ENCODE results near the gene OR3A3.
"Not testable (repeated sequence)": the region's sequence is repeated elsewhere in the genome, so short reads cannot be mapped to it uniquely, and the experiment has no call there.

Gene OR3A3

GRCh38 chr17:3385869-3386816 lies 25.0 kb upstream of the OR3A3 start, which contains the start of gene OR3A2:
TSS of gene OR3A2 (minus strand) at chr17:3386308.
- Histone ChIP-seq H2BK120ac (ENCODE audit: low read depth, low read length) (no peak within 1 kb of the TSS), H2BK5ac (ENCODE audit: low read depth, low read length, poor library complexity, severe bottlenecking) (no peak within 1 kb of the TSS), H3K9me3 (ENCODE audit: control insufficient read depth, low read length) (peaks cover 10% of the 10 kb centered on the region), H3K4me2 (ENCODE audit: low read length, poor library complexity, severe bottlenecking) (no peak within 1 kb of the TSS), H3K18ac (ENCODE audit: low read depth in 1 of 2, low read length in 2 of 2) (no peak within 1 kb of the TSS), H3K27ac (ENCODE audit: low read length, poor library complexity, severe bottlenecking) (no peak within 1 kb of the TSS), H3K27me3 (ENCODE audit: control insufficient read depth in 1 of 2, insufficient read depth in 1 of 2, low read length in 2 of 2) (peaks cover 0 to 6% of the 10 kb centered on the region in 2 experiments), H3K4me1 (ENCODE audit: control insufficient read depth, insufficient read depth, low read depth, low read length) (no peaks in the 10 kb centered on the region), H3K36me3 (ENCODE audit: control insufficient read depth in 1 of 2, insufficient read depth in 2 of 2, low read depth in 1 of 2, low read length in 2 of 2) (no peaks in the 10 kb centered on the region), H3K4ac (ENCODE audit: low read depth in 1 of 2, low read length in 2 of 2) (no peak within 1 kb of the TSS), H3K79me1 (replicated peaks; ENCODE audit: low read length, poor library complexity, severe bottlenecking) (no peaks in the 10 kb centered on the region), H2BK15ac (ENCODE audit: low read depth, poor library complexity, severe bottlenecking) (no peak within 1 kb of the TSS), H2AK5ac (ENCODE audit: low read length, severe bottlenecking) (no peak within 1 kb of the TSS), H4K91ac (ENCODE audit: low read length) (peak within 1 kb of the TSS; percentile 18), H3K9ac (ENCODE audit: low read length) (no peak within 1 kb of the TSS), H4K8ac (ENCODE audit: low read length) (no peak within 1 kb of the TSS), H3K4me3 (ENCODE audit: insufficient read depth in 1 of 2, low read depth in 1 of 2, low read length in 2 of 2) (no peak within 1 kb of the TSS), H2AFZ (ENCODE audit: low read depth, low read length) (no peak within 1 kb of the TSS), H3K14ac (ENCODE audit: low read length in 2 of 2) (no peak within 1 kb of the TSS), H3K23ac (ENCODE audit: low read length in 2 of 2) (no peak within 1 kb of the TSS), H2BK12ac (ENCODE audit: low read length in 2 of 2) (no peak within 1 kb of the TSS)
- WGBS = 92% methylated on average over 92 of the region's 92 CpGs
- no peak for DNase-seq

DNA sequence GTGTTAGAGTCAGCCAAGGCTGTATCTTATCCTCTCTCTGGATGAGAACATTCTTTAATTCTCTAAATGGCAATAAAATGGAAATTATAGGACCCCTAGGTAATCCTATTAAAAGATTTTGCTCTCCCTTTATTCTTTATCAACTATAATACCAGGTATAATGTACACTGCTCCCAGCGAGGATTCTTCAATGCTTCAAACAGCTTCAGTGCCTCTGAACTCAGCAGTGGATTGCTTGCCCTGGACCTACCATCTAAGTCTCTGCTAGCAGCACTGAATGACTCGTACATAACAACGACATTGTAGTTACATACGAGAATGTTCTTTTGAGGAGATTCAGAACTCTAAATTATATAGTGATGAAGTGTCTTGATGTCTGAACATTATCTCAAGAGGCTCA lies 21.4 kb upstream of the OR3A3 start:
- Histone ChIP-seq H3K14ac (ENCODE audit: low read length in 2 of 2) (no peak overlapping the region), H2BK5ac (ENCODE audit: low read depth, low read length, poor library complexity, severe bottlenecking) (no peak overlapping the region), H3K4me3 (ENCODE audit: insufficient read depth in 1 of 2, low read depth in 1 of 2, low read length in 2 of 2) (no peak overlapping the region), H3K23ac (ENCODE audit: low read length in 2 of 2) (no peak overlapping the region), H2BK15ac (ENCODE audit: low read depth, poor library complexity, severe bottlenecking) (no peak overlapping the region), H3K9ac (ENCODE audit: low read length) (no peak overlapping the region), H3K4ac (ENCODE audit: low read depth in 1 of 2, low read length in 2 of 2) (no peak overlapping the region), H4K8ac (ENCODE audit: low read length) (no peak overlapping the region), H2BK120ac (ENCODE audit: low read depth, low read length) (no peak overlapping the region), H3K4me1 (ENCODE audit: control insufficient read depth, insufficient read depth, low read depth, low read length) (no peaks in the 10 kb centered on the region), H3K79me1 (replicated peaks; ENCODE audit: low read length, poor library complexity, severe bottlenecking) (no peaks in the 10 kb centered on the region), H4K91ac (ENCODE audit: low read length) (no peak overlapping the region), H3K27me3 (ENCODE audit: control insufficient read depth in 1 of 2, insufficient read depth in 1 of 2, low read length in 2 of 2) (peaks cover 0 to 6% of the 10 kb centered on the region in 2 experiments), H3K18ac (ENCODE audit: low read depth in 1 of 2, low read length in 2 of 2) (no peak overlapping the region), H3K36me3 (ENCODE audit: control insufficient read depth in 1 of 2, insufficient read depth in 2 of 2, low read depth in 1 of 2, low read length in 2 of 2) (no peaks in the 10 kb centered on the region), H2BK12ac (ENCODE audit: low read length in 2 of 2) (no peak overlapping the region), H3K4me2 (ENCODE audit: low read length, poor library complexity, severe bottlenecking) (no peak overlapping the region), H3K27ac (ENCODE audit: low read length, poor library complexity, severe bottlenecking) (no peak overlapping the region), H2AK5ac (ENCODE audit: low read length, severe bottlenecking) (no peak overlapping the region), H3K9me3 (ENCODE audit: control insufficient read depth, low read length) (peaks cover 25% of the 10 kb centered on the region), H2AFZ (ENCODE audit: low read depth, low read length) (no peak overlapping the region)
- DNase-seq = no peak
- 75% methylated on average over 4 of the region's 4 CpGs for WGBS

DNA sequence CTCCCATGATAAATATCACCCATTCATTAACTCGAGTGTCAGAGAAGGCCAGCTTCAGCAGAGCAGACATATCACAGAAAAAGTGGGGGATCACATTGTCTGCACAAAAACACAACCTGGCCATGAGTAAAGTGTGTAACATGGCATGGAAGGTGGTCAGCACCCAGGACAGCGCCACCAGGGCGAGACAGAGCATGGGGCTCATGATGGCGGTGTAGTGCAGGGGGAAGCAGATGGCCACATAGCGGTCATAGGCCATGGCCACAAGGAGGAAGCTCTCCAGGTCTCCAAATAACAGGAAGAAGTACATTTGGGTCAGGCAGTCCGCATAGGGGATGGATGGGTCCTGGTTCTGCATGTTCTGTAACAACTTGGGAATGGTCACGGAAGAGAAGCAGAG lies 13.4 kb upstream of the OR3A3 start:
- not testable (repeated sequence) for H3K9ac ChIP-seq (ENCODE audit: low read length); H2AFZ ChIP-seq (ENCODE audit: low read depth, low read length); H3K36me3 ChIP-seq (ENCODE audit: control insufficient read depth in 1 of 2, insufficient read depth in 2 of 2, low read depth in 1 of 2, low read length in 2 of 2); H2AK5ac ChIP-seq (ENCODE audit: low read length, severe bottlenecking); H4K91ac ChIP-seq (ENCODE audit: low read length); H3K18ac ChIP-seq (ENCODE audit: low read depth in 1 of 2, low read length in 2 of 2); H3K79me1 ChIP-seq (replicated peaks; ENCODE audit: low read length, poor library complexity, severe bottlenecking); H3K27me3 ChIP-seq (ENCODE audit: control insufficient read depth in 1 of 2, insufficient read depth in 1 of 2, low read length in 2 of 2); H3K4me1 ChIP-seq (ENCODE audit: control insufficient read depth, insufficient read depth, low read depth, low read length); H3K9me3 ChIP-seq (ENCODE audit: control insufficient read depth, low read length); H3K14ac ChIP-seq (ENCODE audit: low read length in 2 of 2); H2BK5ac ChIP-seq (ENCODE audit: low read depth, low read length, poor library complexity, severe bottlenecking); H3K4ac ChIP-seq (ENCODE audit: low read depth in 1 of 2, low read length in 2 of 2); H2BK120ac ChIP-seq (ENCODE audit: low read depth, low read length); H2BK15ac ChIP-seq (ENCODE audit: low read depth, poor library complexity, severe bottlenecking); H3K27ac ChIP-seq (ENCODE audit: low read length, poor library complexity, severe bottlenecking); H3K4me3 ChIP-seq (ENCODE audit: insufficient read depth in 1 of 2, low read depth in 1 of 2, low read length in 2 of 2); H2BK12ac ChIP-seq (ENCODE audit: low read length in 2 of 2); H4K8ac ChIP-seq (ENCODE audit: low read length); DNase-seq; H3K4me2 ChIP-seq (ENCODE audit: low read length, poor library complexity, severe bottlenecking); H3K23ac ChIP-seq (ENCODE audit: low read length in 2 of 2)
- 51% methylated on average over 7 of the region's 7 CpGs for WGBS

DNA sequence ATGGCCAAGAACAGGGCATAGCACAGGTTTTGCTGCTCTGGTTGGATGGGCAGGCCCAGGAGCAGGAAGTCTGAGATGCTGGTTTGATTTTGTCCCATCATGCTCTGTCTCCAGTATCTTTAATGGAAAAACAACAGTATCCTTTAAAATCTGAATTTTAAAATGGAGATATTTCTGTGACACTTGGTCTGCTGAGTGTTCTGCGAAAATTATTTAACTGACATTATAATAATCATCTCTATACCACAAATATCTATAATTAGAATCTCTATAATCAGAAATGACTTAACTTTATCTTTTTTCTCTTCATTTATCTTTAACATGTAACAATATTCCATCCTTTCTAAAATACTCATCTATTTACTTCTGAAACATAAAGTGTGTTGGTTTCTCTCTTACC lies 12.9 kb upstream of the OR3A3 start, which contains the start of gene OR1E1:
OR1E1 (minus strand) TSS at position 101 of the 400 bp plus-strand sequence; CDS start at position 101, 0 bp downstream.
- H2AK5ac ChIP-seq (ENCODE audit: low read length, severe bottlenecking) = no peak within 1 kb of the TSS
- H3K14ac ChIP-seq (ENCODE audit: low read length in 2 of 2) = no peak within 1 kb of the TSS
- H3K9me3 ChIP-seq (ENCODE audit: control insufficient read depth, low read length) = no peaks in the 10 kb centered on the region
- no peaks in the 10 kb centered on the region for H3K4me1 ChIP-seq (ENCODE audit: control insufficient read depth, insufficient read depth, low read depth, low read length)
- no peak within 1 kb of the TSS for H4K91ac ChIP-seq (ENCODE audit: low read length)
- no peaks in the 10 kb centered on the region for H3K27me3 ChIP-seq (ENCODE audit: control insufficient read depth in 1 of 2, insufficient read depth in 1 of 2, low read length in 2 of 2)
- H2BK120ac ChIP-seq (ENCODE audit: low read depth, low read length) = no peak within 1 kb of the TSS
- no peak within 1 kb of the TSS for H3K23ac ChIP-seq (ENCODE audit: low read length in 2 of 2)
- H3K36me3 ChIP-seq (ENCODE audit: control insufficient read depth in 1 of 2, insufficient read depth in 2 of 2, low read depth in 1 of 2, low read length in 2 of 2) = no peaks in the 10 kb centered on the region
- no peak within 1 kb of the TSS for H2AFZ ChIP-seq (ENCODE audit: low read depth, low read length)
- no peak within 1 kb of the TSS for H4K8ac ChIP-seq (ENCODE audit: low read length)
- no peak within 1 kb of the TSS for H3K4me3 ChIP-seq (ENCODE audit: insufficient read depth in 1 of 2, low read depth in 1 of 2, low read length in 2 of 2)
- no peak within 1 kb of the TSS for H2BK15ac ChIP-seq (ENCODE audit: low read depth, poor library complexity, severe bottlenecking)
- no peaks in the 10 kb centered on the region for H3K79me1 ChIP-seq (replicated peaks; ENCODE audit: low read length, poor library complexity, severe bottlenecking)
- no CpG with 5 or more reads among the region's 1 CpG for WGBS
- DNase-seq = no peak
- no peak within 1 kb of the TSS for H3K18ac ChIP-seq (ENCODE audit: low read depth in 1 of 2, low read length in 2 of 2)
- H3K4ac ChIP-seq (ENCODE audit: low read depth in 1 of 2, low read length in 2 of 2) = no peak within 1 kb of the TSS
- H3K9ac ChIP-seq (ENCODE audit: low read length) = no peak within 1 kb of the TSS
- no peak within 1 kb of the TSS for H2BK12ac ChIP-seq (ENCODE audit: low read length in 2 of 2)
- no peak within 1 kb of the TSS for H2BK5ac ChIP-seq (ENCODE audit: low read depth, low read length, poor library complexity, severe bottlenecking)
- no peak within 1 kb of the TSS for H3K27ac ChIP-seq (ENCODE audit: low read length, poor library complexity, severe bottlenecking)
- H3K4me2 ChIP-seq (ENCODE audit: low read length, poor library complexity, severe bottlenecking) = no peak within 1 kb of the TSS
